Measurements from ENCODE around the gene TRPC1.

The TRPC1 gene

GRCh38 chr3:142754494-142754893 lies 30.7 kb downstream of the TRPC1 start:
- DNase-seq: no peak

- DNase-seq: no peak
These were observed 44.5 kb downstream of the TRPC1 start for GRCh38 chr3:142768338-142768737.

- no peak for DNase-seq
These were observed 54.1 kb downstream of the TRPC1 start for GRCh38 chr3:142777927-142778326.

GRCh38 chr3:142778541-142778940 lies 54.7 kb downstream of the TRPC1 start:
- DNase-seq: no peak

GRCh38 chr3:142779591-142779990 lies 55.8 kb downstream of the TRPC1 start:
- no peak for DNase-seq

- no peak for DNase-seq
These were observed 58.8 kb downstream of the TRPC1 start for GRCh38 chr3:142782616-142783015.

GRCh38 chr3:142784228-142784627 lies 60.4 kb downstream of the TRPC1 start:
- DNase-seq: no peak

GRCh38 chr3:142785996-142786395 lies 62.2 kb downstream of the TRPC1 start:
- no peak for DNase-seq

- no peak for DNase-seq
These were observed 63.9 kb downstream of the TRPC1 start for GRCh38 chr3:142787719-142788118.

GRCh38 chr3:142794508-142794907 lies 70.7 kb downstream of the TRPC1 start:
- DNase-seq: no peak

- DNase-seq: no peak
These were observed 71.5 kb downstream of the TRPC1 start for GRCh38 chr3:142795332-142795731.

GRCh38 chr3:142796823-142797222 lies 73.0 kb downstream of the TRPC1 start:
- DNase-seq: no peak

- DNase-seq: no peak
These were observed 77.9 kb downstream of the TRPC1 start for GRCh38 chr3:142801746-142802145.

- DNase-seq: no peak
These were observed 79.1 kb downstream of the TRPC1 start for GRCh38 chr3:142802891-142803290.

- no peak for DNase-seq
These were observed 84.5 kb downstream of the TRPC1 start for GRCh38 chr3:142808103-142808917.

- no peak for DNase-seq
These were observed 85.4 kb downstream of the TRPC1 start for GRCh38 chr3:142809259-142809658.

- DNase-seq: no peak
These were observed 92.0 kb downstream of the TRPC1 start for GRCh38 chr3:142815803-142816202.

GRCh38 chr3:142817356-142817755 lies 93.5 kb downstream of the TRPC1 start:
- no peak for DNase-seq

- DNase-seq: no peak
These were observed 94.1 kb downstream of the TRPC1 start for GRCh38 chr3:142817897-142818296.

GRCh38 chr3:142818651-142819050 lies 94.8 kb downstream of the TRPC1 start:
- no peak for DNase-seq

GRCh38 chr3:142819179-142819578 lies 95.3 kb downstream of the TRPC1 start:
- no peak for DNase-seq

- peak; percentile 14 for DNase-seq
These were observed 105.0 kb downstream of the TRPC1 start for GRCh38 chr3:142828703-142829305.

- no peak for DNase-seq
These were observed 113.7 kb downstream of the TRPC1 start for GRCh38 chr3:142837526-142837925.

- no peak for DNase-seq
These were observed 116.0 kb downstream of the TRPC1 start for GRCh38 chr3:142839831-142840230.
